A549 treated with CORT108297 at 1 μM for 4 hours (cell line): ENCODE data around the gene TNS2. TPM values are rescaled to one million over a fixed set of nuclear protein-coding genes. Genes with fewer than 3 reads are reported as not detected.

ENCODE experiments used
- total RNA-seq: library from RNA; stranded (reverse); fragments of 200-300 nt; extraction: Qiagen RNA extraction; gene quantifications from 5 replicates; pipeline ENCODE4 v1.2.3, GENCODE V29; 2022

Gene TNS2
- 20.4 to 34.4 TPM (median 32.3 TPM) in 5 replicates for total RNA-seq

GRCh38 chr12:53049571-53050318 is at the start of gene TNS2:
TSS of gene TNS2 (plus strand) at chr12:53050065. CDS start at chr12:53050186, 121 bp downstream.

DNA sequence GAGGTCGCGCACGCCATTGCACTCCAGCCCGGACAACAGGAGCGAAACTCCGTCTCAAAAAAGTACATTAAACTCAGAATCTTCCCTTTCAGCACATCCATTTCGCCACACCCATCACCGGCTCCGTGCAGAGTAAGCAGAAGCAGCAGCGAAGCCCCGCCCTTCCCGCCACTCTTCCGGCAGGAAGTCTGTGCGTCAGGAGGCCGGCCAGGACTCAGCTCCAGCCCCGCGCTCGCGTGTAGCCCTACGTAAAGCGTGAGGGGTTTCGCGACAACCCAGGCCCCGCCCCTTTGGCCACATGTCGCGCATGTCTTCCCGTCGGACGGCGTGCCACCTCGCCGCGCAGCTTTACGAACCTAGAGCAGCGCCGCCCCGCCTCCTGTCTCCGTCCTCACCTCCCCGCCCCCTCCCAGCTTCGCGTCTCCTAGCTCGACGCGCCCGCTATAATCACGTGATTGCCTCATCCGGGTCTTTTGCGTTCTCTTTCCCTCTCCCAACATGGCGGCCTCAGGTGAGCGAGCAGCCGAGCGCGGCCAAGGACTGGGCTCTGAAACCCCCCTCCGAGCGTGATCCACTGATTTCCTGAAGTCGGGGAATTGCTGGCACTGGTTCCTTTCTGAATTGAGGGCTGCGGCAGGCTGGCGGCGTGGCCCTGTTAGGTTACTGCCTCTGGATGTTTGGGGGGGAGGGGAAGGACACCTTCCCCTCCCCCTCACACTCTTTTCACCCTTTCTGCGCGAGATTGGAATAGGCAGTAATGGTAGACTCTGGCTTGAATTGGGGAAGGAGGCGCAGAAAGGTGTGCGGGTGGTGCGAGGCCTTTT is 43.7 kb upstream of the TNS2 start, which contains the start of gene EIF4B:
TSS of gene EIF4B (plus strand) at position 471 of the 824 bp plus-strand sequence. CDS start at position 499, 28 bp downstream.

GRCh38 chr12:53079226-53080117 is 29.6 kb downstream of the TNS2 start, which contains the start of gene SPRYD3:
TSS of gene SPRYD3 (minus strand) at chr12:53079390. CDS start at chr12:53079333, 57 bp downstream.

DNA sequence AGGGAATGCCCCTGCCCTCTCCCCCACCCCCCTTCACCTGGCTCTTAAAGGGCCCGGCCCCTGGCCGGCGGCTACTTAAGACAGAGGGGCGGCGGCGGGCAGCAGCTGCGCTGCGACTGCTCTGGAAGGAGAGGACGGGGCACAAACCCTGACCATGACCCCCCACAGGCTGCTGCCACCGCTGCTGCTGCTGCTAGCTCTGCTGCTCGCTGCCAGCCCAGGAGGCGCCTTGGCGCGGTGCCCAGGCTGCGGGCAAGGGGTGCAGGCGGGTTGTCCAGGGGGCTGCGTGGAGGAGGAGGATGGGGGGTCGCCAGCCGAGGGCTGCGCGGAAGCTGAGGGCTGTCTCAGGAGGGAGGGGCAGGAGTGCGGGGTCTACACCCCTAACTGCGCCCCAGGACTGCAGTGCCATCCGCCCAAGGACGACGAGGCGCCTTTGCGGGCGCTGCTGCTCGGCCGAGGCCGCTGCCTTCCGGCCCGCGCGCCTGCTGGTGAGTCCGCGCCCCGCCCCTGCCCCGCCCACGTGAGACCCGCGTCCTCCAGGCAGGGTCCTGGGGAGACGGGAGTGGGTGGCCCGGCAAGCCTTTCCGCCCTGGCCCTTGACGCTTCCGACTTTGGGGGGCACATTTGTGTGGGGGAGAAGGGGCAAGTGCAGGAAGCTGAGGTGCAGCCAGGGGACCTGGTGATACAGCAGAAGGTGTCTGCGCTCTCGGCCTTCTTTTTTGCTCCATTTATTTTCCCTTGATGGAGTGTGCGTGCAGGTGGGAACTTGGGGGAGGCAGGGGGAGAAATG is 47.9 kb downstream of the TNS2 start, which contains the start of gene IGFBP6:
TSS of gene IGFBP6 (plus strand) at position 104 of the 790 bp plus-strand sequence. CDS start at position 155, 51 bp downstream.

DNA sequence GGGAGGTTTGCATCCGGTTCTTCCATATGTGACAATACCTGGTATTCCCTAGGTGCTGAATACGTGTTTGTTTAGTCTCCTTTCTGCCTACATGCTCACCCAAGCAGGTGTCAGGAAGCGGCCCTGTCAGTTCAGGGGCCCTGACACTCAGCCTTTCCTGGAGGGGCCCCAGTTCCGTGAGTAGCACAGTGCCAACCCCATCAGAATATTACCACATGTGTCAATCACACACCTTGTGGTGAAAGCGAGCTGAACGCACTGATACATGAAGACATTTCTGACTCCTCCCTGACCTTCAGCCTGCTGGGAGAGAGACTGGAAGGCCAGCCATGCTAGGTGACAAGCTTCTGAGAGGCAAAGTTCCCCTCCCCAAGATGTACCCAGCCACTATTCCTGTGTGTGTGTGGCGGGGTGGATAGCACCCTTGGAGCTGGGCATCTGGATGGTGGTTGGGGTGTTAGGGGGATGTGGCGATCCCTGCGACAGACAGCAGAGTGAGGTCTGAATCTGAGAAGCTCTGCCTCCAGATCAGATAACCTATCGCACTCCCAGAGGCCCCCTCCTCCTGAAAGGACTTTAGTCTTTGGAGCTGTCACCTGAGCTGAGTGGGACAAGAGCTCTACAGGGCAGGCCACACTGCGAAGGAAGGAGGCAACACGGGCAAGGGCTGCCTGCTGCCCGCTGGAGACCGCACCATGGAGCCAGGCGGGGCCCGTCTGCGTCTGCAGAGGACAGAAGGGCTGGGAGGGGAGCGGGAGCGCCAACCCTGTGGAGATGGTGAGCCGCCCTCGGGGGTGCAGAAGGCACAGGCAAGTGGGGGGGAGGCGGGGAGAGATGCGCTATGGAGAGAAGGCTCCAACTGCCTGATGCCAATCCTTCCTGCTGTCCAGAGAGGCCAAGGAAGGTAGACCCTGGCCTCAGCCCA is 53.3 kb downstream of the TNS2 start, which contains the start of gene SOAT2:
TSS of gene SOAT2 (plus strand) at position 604 of the 925 bp plus-strand sequence. CDS start at position 696, 92 bp downstream.

Other genes starting within 250 kb of the TNS2 start
- gene KRT4, start 235.9 kb upstream of the TNS2 start, total RNA-seq = 2.8 to 3.8 TPM (median 3.0 TPM) in 5 replicates
- gene KRT79, start 215.8 kb upstream of the TNS2 start, total RNA-seq = 0.05 to 0.14 TPM (median 0.09 TPM) in 4 of 5 replicates, not detected in the other
- 0.08 to 0.14 TPM (median 0.10 TPM) in 3 of 5 replicates, not detected in the others for gene KRT78, start 201.1 kb upstream of the TNS2 start, total RNA-seq
- gene KRT8, start 145.0 kb upstream of the TNS2 start, total RNA-seq = 2,966 to 3,831 TPM (median 3,677 TPM) in 5 replicates
- 2,134 to 2,467 TPM (median 2,380 TPM) in 5 replicates for gene KRT18, start 100.9 kb upstream of the TNS2 start, total RNA-seq
- 219 to 412 TPM (median 272 TPM) in 5 replicates for gene EIF4B, start 43.6 kb upstream of the TNS2 start, total RNA-seq
- gene SPRYD3, start 29.3 kb downstream of the TNS2 start, total RNA-seq = 35.0 to 41.4 TPM (median 38.4 TPM) in 5 replicates
- gene IGFBP6, start 47.6 kb downstream of the TNS2 start, total RNA-seq = 154 to 257 TPM (median 250 TPM) in 5 replicates
- 0.18 to 0.35 TPM (median 0.21 TPM) in 5 replicates for gene SOAT2, start 53.4 kb downstream of the TNS2 start, total RNA-seq
- gene ZNF740, start 130.7 kb downstream of the TNS2 start, total RNA-seq = 12.2 to 17.3 TPM (median 15.5 TPM) in 5 replicates
- 4.0 to 6.4 TPM (median 6.1 TPM) in 5 replicates for gene CSAD, start 130.9 kb downstream of the TNS2 start, total RNA-seq
- gene ITGB7, start 157.2 kb downstream of the TNS2 start, total RNA-seq = 0.13 to 0.59 TPM (median 0.33 TPM) in 5 replicates
- gene RARG, start 182.1 kb downstream of the TNS2 start, total RNA-seq = 25.9 to 32.6 TPM (median 30.7 TPM) in 5 replicates
- 15.3 to 23.5 TPM (median 19.9 TPM) in 5 replicates for gene ESPL1, start 218.2 kb downstream of the TNS2 start, total RNA-seq
- gene PFDN5, start 245.5 kb downstream of the TNS2 start, total RNA-seq = 472 to 519 TPM (median 490 TPM) in 5 replicates
- 75.1 to 107 TPM (median 97.5 TPM) in 5 replicates for gene MYG1, start 249.6 kb downstream of the TNS2 start, total RNA-seq